HG03354 (cell line): Measurements from ENCODE around the gene TXNRD2.
"Not testable (repeated sequence)": the region's sequence is repeated elsewhere in the genome, so short reads cannot be mapped to it uniquely, and the experiment has no call there.

ENCODE experiments used
- ATAC-seq: cut with Tn5 transposase; IDR thresholded peaks from one replicate; pipeline ENCODE4 v1.9.1; 2021; ENCODE audit warnings: mild to moderate bottlenecking; ENCODE audit not compliant: unreplicated experiment, poor library complexity, severe bottlenecking

Gene TXNRD2

DNA sequence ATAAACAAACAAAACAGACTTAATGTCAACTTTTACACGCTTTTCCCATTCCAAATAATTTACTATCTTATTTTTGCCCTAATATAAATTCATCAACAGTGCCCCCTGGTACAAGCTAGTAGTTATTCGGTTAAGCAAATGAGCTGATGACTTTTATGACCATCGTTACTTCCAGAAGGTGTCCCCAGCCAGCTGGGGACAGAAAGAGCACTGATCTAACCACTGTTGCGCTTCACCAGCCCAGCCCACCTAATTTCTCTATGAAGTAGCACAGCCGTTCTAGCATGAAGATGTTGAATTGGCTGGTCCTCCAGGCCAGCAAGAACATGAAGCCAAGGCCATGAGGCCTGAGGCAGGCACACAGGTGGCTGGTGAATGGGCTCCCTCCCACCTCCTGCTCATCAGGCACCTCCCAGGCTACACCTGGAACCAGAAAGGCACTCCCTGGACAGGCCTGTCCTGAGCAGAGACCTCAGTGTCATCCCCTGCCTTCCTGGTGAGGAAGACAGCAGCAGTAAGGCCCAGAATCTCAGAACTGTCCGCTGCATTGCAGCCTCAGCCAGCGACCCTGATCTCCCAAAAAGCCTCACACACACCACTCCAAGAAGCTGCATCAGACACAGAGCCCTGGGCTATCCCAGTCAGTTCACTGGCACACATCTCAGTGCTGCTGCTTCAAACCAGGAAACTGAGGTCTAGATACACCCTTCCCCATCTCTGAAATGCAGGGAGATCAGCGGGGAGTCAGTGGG, 99.8 kb downstream of the TXNRD2 start:
- no peak for ATAC-seq

DNA sequence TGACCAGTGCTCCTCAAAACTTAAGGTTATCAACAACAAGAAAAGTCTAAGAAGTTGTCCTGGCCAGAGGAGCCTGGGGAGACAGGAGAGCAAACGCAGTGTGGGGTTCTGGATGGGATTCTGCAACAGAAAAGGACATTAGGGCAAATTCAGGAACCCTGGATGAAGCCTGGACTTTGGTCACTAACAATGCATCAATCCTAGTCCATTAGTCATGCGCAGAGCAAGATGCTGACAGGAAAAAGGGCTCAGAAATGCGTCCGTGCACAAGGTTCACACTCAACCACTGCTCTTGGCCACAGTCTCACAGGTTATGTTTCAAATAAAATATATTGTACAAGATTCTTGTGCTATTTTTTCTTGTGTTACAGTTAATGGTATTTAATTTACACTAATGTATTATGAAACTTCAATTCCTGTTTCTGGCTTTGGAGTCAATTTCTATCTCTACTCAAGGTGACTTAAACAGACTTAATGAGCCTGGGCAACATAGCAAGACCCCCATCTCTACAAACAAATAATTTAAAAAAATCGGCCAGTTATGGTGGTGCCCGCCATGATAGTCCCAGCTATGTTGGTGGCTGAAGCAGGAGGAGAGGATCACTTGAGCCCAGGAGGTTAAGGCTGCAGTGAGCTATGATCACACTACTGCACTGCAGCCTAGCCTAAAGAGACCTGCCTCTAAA, 100.5 kb downstream of the TXNRD2 start:
- ATAC-seq = no peak

DNA sequence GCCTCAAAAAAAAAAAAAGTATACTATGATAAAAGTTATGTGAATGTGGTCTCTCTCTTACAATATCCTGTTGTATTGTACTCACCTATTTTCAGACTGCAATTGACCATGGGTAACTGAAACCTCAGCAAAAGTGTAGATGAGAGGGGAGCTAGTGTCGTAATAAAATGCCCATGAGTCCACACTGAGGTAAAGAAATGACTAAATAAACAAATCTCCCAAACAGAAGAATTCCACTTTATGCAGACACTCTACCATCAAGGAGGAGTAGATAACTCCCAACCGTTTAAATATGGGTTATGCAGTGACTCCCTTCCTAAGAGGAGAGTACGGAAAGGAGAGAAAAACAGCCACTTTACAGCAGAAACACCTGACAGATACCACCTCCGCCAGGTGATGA, 101.6 kb downstream of the TXNRD2 start:
- no peak for ATAC-seq

DNA sequence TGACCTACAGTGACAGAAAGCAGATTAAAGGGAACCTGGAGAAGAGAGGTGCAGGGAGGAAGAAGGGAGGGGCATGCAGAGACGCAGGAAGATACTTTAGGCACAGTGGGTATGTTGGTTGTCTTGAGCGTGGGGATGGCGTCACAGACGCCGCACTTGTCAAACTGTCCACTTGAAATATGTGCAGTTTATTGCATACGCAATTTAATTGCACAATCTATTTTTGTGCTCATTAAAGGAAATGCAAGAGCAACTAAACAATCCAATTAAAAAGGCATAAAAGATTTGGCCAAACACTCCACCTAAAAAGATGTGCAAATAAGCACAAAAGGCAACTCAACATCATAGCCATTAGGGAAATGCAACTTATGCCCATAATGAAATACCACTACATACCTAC, 103.7 kb downstream of the TXNRD2 start:
- no peak for ATAC-seq

DNA sequence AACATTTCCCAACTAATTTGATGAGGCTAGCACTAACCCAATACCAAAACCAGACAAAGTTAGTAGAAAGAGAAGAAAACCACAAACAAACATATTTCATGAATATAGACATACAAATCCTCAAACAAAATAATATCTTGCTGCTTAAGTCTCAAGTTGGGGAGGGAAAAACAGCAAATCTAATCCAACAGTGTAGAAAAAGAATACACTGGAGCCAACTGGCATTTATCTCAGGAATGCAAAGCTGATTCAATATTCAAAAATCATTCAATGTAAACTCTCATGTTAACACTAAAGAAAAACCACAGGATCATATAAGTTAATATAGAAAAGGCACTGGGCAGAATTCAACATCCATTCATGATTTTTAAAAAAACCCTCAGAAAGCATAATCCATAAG, 105.1 kb downstream of the TXNRD2 start:
- no peak for ATAC-seq

DNA sequence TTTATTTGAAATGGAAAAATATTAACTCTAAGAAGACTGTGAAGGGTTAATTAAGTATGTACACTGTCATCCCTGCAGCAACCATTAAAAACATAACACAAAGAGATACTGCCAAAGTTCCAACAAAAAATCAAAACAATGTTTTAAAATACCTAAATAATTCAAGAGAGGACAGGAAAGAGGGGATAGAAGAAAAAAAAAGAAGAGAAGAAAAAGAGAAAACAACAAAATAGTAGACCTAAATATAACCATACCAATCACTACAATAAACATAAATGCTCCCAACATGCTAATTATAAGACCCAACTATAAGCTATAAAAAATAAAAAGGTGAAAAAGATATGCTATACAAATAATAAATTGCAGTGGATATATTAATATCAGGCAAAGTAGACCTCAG, 107.0 kb downstream of the TXNRD2 start:
- ATAC-seq = no peak

DNA sequence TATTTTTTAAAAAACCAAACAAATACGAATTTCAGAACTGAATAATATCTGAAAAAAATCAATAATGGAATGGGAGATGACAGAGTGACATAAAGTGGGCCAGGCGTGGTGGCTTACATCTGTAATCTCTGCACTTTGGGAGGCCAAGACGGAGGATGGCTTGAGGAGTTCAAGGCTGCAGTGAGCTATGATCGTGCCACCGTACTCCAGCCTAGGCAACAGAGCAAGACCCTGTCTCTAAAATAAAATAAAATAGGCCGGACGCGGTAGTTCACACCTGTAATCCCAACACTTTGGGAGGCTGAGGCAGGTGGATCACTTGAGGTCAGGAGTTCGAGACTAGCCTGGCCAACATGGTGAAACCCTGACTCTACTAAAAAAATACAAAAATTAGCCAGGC, 108.3 kb downstream of the TXNRD2 start:
- ATAC-seq = not testable (repeated sequence)

DNA sequence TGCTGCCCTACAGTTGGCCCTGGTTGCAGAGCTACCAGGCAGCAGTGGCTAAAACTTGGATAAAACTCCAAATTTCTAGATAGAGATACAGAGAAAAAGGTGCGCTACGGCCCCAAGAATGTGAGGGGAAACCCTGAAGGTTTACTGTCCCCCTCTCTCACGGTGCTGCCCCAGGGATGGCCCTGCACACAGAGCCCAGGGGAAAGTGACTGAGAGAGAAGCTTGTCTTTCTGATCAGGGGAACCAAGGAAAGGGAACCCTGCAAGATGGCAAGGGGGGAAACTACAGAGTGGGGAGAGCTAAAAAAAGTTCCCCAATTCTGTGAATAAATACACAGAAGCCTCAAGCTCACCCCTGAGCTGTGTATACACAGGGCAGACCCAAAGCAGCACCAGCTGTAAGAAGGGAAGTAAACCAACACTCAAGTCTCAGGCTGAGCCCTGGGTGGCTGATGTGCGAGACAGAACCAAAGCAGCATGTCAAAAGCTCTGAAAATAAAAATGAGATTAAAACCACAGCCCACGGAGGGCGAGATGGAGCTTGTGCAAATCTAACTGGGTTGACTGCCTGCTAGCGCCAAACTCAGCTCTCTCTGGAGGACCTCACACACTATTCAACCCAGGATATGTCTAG, 109.0 kb downstream of the TXNRD2 start:
- no peak for ATAC-seq

DNA sequence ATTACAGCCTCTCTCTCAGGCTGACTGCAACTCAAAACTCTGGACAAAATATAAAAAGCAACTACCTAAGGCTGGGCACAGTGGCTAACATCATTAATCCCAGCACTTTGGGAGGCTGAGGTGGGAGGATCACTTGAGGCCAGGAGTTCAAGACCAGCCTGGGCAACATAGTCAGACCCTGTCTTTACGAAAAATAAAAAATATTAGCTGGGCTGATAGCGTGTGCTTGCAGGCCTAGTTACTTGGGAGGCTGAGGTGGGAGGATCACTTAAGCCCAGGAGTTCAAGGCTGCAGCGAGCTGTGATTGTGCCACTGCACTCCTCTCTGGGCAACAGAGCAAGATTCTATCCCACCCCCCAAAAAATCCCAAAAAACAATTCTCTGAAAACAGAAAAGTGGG, 109.6 kb downstream of the TXNRD2 start:
- ATAC-seq = not testable (repeated sequence)

DNA sequence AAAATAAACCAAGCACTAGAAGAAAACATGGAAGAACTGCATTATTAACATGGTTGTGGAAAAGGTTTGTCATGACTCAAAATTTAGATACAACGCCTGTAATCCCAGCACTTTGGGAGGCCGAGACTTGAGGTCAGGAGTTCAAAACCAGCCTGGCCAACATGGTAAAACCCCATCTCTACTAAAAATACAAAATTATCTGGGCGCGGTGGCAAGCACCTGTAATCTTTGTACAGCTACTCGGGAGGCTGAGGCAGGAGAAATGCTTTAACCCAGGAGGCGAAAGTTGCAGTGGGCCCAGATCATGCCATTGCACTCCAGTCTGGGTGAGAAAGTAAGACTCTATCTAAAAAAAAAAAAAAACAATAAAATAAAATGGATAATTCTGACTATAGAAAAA, 110.6 kb downstream of the TXNRD2 start:
- ATAC-seq = no peak

DNA sequence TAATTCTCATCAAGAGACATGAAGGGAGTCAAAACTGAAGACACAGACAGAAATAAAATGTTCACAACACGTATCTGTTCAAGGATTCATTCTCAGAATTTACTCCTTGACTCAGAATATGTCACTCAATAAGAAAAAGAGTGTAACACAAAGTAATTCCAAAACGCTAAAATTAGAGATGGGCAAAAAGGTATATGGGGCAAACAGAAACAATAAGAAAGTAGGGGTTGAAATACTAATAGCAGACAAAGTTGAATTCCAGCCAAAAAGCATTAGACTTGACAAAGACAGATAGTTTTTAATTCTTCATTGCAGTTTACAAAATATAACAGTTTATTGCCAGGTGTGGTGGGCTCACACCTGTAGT, 113.6 kb downstream of the TXNRD2 start:
- no peak for ATAC-seq

DNA sequence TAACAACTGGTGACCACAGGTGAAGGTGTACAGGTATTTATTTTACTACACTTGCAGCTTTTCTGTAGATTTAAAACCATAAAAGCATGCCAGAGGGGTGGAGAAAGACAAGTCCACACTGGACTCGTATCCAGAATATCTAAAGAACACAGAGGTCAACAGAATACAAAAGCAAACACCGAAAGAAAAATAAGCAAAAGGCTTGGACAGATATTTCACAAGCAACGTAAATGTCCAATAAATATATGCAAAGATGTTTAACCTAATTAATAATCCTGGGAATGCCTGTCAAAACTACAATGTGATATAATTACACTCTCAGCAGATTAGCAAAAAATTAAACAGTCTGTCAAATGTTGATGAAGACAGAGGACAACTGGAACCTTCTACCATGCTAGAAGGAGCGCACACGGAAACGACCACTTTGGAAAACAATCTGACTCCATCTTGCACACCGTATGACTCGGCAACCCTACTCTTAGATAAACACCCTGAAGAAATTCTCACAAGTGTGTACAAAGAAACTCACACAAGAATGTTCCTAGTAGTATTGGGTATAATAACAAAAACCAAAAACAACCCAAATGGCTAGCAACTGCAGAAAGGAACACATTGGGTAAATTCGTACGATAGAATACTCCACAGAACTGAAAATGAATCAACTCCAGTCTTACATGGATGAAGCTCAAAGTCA, 114.1 kb downstream of the TXNRD2 start:
- ATAC-seq = no peak

DNA sequence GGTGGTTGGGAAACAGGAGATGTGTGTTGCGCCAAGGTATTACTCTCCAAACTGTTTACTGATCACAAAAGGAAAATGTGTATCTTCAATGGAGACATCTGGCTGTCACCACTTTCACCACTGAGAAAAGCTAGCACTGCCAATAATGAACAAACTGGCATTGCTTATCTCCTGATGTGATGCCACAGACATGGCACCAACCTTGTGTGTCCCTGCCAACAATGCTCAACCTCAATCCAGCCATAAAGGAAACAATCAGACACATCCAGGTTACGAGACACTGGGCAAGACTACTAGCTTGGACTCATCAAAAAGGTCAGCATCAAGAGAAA, 115.0 kb downstream of the TXNRD2 start:
- ATAC-seq = no peak

DNA sequence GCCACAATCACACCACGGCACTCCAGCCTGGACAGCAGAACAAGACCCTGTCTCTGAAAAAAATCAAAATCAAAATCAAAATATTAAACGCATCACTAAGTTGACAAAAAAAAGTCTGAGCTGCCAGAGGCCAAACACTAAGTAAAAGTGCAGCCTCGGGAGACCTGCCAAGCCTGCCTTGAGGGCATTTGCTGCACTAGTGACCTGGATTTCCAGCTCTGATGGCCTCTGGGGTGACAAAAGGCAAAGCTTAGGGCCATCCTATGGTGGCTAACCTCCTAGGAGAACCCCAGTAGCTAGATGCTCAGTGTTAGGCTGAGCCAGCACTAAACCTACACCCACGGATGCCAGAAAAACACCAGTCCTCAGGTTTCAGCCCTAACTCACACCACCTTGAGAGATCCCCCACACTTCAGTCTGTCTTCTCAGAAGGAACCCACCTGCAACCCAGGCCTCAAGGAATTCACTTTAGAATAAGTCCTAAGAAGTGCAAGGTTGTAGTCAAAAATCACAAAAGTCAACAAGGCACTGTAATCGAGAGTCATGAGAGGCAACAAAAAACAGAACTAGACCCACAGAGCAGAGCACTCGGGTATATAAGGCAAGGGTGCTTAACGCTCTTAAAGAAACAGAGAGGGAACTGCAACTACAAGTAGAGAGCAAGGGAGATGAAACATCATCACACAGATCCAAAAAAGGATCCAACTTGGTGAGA, 115.6 kb downstream of the TXNRD2 start:
- no peak for ATAC-seq
